ENCODE measurements around the gene TLE1. TPM values are rescaled to one million over a fixed set of nuclear protein-coding genes. Genes with fewer than 3 reads are reported as not detected.
A peak's percentile ranks its signal among the peaks of the same experiment; 100 is the strongest.
"Not testable (repeated sequence)": the region's sequence is repeated elsewhere in the genome, so short reads cannot be mapped to it uniquely, and the experiment has no call there.

Gene TLE1
- total RNA-seq, 1 donor from 2014 or later = 56.6 TPM

DNA sequence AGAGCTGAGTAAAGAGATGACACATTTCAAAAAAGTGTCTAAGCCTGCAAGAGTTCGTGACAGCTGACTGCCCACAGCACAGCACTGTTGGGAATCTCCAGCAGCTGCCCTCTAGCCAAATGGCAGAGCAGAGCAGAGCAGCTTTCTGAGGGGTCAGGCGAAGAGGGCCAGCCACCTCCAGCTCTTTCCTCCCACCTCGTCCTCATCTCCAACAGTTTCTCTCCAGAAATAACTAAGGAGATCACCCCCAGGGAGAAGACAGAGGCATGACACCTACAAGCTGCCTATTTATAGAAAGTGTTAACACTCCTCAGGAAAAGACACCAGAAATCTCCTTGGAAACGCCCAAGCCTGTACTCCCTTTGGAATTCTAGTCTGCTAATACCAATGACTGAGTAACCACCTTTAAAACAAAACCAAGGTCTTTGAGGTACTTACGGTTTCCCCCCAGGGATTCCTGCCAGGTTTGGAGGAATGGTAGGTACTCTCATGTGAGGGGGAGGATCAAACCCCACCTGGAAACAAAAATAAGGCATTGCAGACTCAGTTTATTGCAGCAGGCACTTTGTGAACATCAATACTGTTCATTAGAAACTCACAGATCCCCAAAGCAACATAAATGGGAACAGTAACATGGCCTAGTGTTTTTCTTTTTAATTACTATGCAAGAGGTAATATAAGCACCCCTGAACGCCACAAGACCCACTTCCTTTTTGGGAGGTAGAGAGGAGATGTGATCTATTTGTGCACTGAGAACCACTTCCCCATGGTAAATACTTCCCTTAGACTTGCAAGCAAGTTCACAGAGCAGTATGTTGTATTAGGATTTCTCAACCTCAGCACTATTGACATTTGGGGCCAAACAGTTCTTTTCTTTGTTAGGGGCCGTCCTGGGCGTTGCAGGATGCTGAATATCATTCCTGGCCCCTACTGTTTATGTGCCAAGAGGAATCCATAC lies 79.3 kb downstream of the TLE1 start:
- DNase-seq (ENCODE audit: low spot score) (no peak), ATAC-seq (no peak)
- intact Hi-C loops (cut with DNase I) = no loop called here

DNA sequence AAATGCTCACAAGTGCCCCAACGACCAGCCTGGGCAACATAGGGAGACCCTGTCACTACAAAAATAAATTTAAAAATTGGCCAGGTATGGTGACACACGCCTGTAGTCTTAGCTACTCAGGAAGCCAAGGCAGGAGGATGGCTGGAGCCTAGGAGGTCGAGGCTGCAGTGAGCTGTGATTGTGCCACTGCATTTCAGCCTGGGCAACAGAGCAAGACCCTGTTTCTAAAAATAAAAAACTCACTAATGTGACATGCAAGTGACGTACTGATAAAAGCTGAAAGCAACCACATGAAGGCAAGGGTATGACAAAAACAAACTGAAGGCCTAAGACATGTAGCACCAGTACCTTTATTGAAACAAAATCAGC lies 81.1 kb downstream of the TLE1 start:
- DNase-seq (ENCODE audit: low spot score) (no peak), ATAC-seq (no peak)
- intact Hi-C loops (cut with DNase I) = no loop called here

DNA sequence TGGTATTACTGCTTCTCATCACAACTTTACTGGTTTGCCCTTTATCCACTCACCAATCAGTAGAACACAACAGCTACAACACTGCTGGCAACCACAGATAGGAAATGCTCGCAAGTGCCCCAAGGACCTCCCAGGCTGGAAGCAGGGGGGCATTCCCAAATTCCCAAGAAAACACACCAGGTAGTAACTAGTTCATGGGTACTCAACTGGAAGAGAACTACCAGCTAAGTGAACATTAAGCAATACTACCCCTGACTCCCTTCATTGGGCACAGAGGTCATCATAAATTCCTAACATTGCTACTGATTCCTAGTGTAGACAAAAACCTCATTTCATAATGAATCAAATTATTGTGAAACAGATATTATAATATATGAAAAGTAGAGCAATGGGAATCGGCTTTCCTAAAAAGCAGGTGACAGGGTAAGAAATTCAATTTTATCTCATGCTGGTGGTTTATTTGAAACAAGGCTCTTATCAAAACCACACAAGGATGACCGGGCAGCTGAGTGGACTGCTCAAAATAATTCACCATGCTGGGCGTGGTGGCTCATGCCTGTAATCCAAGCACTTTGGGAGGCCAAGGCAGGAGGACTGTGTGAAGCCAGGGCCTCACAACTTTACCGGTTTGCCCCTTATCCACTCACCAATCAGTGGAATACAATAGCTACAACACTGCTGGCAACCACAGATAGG lies 81.6 kb downstream of the TLE1 start:
- ATAC-seq (no peak), DNase-seq (ENCODE audit: low spot score) (no peak)
- intact Hi-C loops (cut with DNase I) = no loop called here

DNA sequence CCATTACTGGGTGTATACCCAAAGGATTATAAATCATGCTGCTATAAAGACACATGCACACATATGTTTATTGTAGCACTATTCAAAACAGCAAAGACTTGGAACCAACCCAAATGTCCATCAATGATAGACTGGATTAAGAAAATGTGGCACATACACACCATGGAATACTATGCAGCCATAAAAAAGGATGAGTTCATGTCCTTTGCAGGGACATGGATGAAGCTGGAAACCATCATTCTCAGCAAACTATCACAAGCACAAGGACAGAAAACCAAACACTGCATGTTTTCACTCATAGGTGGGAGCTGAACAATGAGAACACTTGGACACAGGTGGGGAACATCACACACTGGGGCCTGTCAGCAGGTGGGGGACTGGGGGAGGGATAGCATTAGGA lies 83.1 kb downstream of the TLE1 start:
- DNase-seq (ENCODE audit: low spot score); intact Hi-C loops (cut with DNase I); ATAC-seq: not testable (repeated sequence)

DNA sequence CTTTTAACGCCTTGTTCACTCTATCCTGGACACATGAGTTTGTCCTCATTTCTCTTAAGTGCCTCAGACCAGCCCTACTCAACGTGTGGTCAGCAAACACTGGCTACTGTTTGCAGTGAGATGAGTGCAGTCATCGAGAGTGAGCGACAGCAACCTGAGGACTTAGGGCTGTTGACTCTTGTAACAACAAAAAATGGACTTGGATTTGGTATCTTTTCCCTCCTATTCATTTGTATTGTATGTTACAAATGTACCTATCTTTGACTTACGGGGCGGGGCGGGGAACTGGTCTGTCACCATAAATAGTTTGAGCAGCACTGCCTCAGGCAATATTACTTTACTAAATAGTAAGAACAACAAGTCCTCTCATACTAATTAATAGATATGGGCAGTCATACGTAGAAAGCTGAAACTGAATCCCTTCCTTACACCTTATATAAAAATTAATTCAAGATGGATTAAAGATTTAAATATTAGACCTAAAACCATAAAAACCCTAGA lies 84.1 kb downstream of the TLE1 start:
- intact Hi-C loops (cut with DNase I) = no loop called here

DNA sequence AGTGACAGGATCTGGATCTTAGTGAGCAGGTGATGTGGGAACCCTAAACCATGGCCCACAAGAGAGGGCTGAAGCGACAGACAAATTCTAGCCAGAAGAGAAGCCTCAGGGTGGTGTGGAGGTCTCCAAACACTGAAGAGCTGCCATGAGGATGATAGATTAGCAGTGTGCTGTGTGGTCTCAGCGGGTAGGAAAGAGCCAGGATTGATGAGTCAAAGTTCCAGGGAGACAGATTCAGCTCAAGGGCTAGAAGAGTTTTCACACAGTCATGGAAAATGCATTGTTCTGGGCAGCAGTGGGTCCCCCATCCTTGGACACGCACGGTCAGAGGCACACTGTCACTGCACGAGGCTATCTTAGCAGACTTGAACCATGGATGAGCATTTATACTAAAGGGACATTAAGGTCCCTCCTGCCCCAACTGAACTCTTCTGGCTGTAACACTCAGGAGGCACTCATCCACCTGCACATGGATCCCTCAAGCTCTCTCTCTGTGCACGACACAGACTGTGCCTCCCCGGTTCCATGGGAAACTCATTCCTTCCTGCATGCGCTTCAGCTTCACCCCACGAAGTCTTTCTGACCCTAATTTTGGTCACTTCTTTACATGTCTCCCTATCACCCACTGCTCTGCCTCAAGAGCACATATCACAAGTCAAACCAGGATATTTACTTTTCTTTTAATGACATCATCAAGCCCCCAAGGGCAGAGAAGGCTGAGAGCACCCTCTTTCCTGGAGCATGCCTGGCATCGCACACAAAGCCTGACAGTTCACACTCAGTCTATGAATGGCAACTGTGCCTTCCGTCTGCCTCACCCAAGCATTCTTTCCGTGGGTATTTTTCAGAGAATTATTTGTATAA lies 84.8 kb downstream of the TLE1 start:
- DNase-seq (ENCODE audit: low spot score) (no peak), ATAC-seq (no peak)
- intact Hi-C loops (cut with DNase I) = no loop called here

More for the DNA sequence above, 84.1 kb downstream of the TLE1 start:
- DNase-seq (ENCODE audit: low spot score) (no peak), ATAC-seq (no peak)

DNA sequence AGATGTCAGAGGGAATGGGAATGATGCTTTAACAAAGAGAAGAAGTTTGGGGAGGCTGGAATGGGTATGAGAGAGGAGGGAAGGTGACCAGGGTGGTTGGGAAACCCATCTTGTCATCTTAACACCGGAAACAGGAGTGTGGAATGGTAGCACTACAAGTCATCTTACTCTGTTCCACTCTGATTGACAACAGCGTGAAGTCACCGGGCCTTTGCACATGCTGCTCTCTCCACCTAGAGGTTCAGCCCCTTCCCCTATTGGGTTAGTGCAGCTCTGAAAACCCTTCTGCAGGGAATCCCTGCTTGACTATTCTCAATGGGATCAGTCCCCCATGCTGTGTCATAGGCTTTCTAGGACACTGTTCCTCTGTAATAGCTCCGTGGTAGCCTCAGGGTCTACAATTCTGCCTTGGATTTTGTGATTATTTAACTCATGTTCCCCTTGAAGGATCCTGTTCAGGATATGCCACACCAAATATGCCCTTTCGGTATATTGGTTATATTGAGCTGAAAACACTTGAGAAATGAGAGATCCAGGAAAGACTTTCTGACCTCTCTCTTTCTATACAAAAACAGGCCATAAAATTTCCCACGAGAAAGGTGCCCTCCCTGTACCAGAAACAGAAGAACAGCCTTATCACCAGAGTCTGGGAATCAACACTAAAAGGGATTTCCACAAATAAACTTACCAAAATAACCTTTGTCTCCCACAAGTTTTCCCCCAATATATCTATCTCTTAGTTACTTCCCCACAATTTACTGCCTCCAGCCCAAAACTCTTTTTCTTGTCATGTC lies 86.3 kb downstream of the TLE1 start:
- no peak for DNase-seq (ENCODE audit: low spot score)
- ATAC-seq = no peak
- intact Hi-C loops (cut with DNase I) = no loop called here

DNA sequence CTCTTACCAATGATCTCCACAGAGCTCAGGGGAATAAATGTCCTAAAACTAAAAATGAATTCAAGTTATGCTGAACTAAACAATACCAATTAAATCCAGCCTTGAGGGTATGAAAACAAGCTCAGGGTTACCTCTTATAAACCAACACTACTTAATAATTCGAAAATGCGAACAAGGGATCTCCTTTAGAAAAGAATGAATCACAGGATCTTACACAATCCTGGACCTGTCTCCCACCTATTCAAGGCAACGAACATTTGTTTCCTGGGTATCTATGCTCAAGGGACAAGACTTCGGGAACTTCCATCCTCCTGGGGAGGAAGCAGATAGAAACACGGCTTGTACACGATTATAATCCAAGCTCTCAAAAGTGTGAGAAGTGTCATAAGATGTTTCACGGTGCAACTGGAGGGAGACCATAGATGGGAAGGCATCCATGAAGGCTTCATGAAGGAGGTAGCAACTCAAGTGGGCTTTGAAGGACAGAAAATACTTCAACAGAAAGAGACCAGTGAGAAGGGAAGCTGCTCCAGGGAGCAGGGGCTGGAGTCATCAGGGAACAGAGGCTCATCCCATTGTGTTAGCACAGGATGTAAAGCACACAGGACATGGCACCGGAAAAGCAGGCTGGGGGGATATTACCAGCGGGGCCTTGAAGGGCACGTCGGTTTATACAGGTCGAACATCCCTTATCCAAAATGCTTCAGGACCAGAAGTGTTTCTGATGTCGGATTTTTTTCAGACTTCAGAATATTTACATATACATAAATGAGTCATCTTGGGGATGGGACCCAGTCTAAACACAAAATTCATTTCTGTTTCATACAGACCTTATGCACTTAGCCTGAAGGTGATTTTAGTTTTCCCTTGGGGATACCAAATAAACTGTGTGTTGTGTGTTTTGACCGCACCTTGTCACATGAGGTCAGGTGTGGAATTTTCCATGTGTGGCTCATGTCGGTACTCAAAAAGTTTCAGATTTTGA lies 87.4 kb downstream of the TLE1 start:
- peak; percentile 44 for ATAC-seq
- DNase-seq (ENCODE audit: low spot score) = no peak
- intact Hi-C loops (cut with DNase I) = no loop called here

DNA sequence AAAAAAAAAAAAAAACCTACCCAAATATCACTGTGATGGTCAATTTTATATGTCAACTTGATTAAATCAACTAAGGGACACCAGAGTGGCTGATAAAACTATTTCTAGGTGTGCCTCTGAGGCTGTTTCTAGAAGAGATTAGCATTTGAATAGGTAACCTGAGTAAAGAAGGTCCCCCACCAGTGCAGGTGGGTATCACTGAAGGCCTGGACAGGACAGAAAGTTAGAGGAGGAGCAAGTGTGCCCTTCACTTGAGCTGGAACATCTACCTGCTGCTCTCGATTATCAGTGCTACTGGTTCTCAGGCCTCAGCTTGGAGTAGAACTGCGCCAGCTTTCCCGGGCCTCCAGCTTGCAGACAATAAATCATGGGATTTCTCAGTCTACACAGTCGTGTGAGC lies 88.7 kb downstream of the TLE1 start:
- no peak for ATAC-seq
- no peak for DNase-seq (ENCODE audit: low spot score)
- intact Hi-C loops (cut with DNase I) = no loop called here

DNA sequence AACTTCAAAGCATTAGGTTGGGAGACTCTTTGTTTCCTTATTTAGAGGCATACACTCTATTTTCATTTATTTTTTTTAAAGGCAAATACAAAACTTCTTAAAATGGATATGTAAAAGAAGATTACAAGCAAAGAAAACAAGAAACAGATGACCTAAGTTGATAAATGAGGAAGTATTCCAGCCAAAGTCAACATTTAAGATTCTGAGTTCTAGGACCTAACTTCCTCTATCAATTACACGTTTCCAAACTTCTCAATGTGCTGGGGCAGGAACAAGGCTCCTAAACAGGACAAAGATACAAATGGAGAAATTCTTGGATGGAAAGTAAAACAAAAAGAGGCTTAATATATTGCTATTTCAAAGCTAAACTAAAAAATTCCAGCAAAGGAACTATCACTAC lies 89.5 kb downstream of the TLE1 start:
- ATAC-seq = no peak
- intact Hi-C loops (cut with DNase I) = no loop called here
- no peak for DNase-seq (ENCODE audit: low spot score)

DNA sequence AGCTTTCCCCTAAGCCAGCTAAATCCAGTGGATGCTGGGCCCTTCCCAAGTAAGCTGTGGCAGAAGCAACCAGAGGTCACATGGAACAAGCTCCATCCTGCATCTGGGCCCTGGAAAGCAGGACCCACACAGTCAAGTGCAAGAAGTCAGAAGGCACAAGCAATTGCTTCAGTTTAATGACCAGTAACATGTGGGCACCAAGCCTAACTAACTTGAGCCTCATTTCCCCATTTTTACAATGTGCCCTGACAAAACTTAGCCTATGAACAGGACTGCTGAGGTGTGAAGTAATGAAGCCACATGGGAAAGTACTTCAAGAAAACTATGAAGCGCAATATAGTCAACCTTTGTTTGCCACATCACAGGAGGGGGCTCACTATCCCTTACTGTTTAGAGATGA lies 90.5 kb downstream of the TLE1 start:
- DNase-seq (ENCODE audit: low spot score) = no peak
- intact Hi-C loops (cut with DNase I) = no loop called here

DNA sequence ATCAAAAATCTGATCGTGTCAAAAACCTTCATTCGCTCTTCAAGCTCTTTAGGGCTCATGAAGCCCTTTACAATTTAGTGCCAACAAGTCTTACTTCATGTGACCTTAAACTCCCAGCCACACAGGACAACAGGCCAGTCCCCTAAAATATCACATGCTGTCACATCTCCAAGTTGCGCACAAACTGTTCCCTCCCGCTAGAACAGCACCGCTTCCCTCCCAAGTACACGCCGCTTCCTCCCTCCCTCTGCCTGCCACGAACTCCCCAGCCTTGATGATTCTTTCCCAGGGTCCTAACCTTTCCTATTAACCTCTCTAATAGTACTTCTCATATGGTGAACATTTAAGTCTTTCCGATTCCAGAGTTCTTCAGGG lies 91.2 kb downstream of the TLE1 start:
- intact Hi-C loops (cut with DNase I) = no loop called here
- peak; percentile 81 for ATAC-seq

More for the DNA sequence above, 90.5 kb downstream of the TLE1 start:
- ATAC-seq = no peak

DNA sequence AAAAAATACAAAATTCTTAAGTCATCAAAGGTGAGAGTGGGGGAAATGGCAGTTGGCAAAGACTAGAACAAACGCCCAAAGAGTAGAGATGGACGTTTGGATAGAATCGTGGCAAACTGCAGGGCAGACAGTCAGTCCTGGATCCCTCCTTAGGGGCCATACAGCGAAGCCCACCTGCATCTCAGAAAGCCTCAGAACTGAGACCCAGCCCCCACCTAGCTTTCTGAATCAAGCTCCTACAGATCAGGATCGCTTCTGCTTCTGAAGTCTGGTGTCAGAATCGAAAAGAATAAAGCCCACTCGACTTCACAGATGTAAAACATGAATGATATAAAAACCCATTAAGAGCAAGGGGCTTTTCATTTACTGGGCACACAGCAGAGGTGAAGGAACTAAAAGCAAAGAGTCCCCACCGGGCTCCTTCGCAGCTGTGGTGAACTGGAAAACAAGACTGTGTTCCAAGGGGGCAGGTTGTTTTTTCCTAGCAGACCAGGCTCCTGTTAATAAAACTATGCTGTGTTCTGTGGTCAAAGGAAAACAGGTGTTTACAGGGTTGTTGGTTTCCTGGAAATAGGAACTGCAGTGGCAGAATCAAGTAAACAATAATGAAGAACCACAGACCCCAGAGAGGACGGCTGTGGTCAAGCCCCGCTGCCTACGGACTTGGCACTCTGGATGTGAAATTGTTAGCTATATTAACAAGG lies 91.8 kb downstream of the TLE1 start:
- intact Hi-C loops (cut with DNase I) = no loop called here

More for the DNA sequence above, 91.2 kb downstream of the TLE1 start:
- no peak for DNase-seq (ENCODE audit: low spot score)

DNA sequence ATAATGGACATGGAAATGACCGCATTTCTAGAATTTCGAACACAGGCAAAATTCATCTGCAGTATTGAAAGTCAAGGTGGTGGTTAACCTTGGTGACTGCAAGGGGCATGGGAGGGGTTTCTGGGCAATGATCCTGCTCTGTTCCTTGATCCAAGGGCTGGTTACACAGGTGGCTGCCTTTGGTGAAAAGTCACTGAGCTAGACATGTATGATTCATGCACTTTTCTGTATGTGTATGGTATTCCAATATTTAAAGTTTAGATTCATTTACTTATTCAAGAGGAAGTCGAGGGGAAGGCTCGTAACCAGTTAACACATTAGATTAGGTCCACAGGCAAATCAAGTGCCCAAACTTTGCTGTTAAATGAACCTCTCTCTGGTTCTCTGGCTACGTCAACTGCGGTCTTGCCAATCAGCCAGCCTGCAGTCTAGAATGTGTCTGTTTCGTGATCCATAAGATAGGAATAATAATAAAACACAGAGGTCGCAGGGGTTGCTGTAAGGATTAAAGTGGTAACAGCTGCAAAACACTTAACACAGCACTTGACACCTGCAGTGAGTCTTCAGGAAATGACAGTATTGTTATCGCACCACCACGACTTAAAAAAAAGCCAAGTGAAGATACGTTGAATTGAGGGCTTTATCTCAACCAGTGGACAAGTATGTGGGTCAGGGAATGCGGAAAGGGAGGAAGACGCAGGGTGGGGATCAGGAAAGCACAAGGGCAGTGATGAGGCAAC lies 92.5 kb downstream of the TLE1 start:
- ATAC-seq = no peak
- intact Hi-C loops (cut with DNase I) = no loop called here
- DNase-seq (ENCODE audit: low spot score) = no peak

More for the DNA sequence above, 91.8 kb downstream of the TLE1 start:
- ATAC-seq (peak; percentile 3), DNase-seq (ENCODE audit: low spot score) (no peak)

DNA sequence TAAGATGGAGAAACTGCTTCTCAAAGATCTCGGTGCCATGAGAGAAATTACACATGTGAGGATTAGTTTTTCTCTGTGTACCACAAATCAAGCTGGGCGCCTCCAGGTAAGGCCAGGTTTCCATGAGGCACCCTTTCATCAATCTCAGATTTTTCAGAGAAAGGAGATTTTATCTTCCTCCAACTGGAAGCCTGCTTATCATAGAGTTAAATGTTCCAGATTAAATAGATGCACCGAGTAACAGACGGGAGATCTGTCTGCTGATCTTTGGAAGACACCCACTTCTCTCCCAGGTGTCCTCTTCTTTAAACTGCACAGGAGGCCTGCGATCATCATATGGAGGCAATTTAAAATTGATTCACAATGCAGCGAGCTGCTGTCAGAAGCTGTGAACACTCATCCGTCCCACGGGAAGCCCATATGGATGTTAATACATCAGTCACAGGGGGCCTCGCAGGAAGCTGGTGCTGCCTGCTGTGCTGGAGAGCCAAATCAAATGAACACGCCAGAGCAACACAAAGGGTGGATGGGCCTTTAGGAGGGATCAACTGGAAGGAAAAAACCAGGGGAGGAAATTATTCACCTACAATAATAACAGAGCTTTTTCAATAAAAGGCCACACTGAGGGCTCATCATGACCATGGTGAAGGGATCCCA lies 93.3 kb downstream of the TLE1 start:
- DNase-seq (ENCODE audit: low spot score) (no peak), ATAC-seq (no peak)
- intact Hi-C loops (cut with DNase I) = no loop called here

DNA sequence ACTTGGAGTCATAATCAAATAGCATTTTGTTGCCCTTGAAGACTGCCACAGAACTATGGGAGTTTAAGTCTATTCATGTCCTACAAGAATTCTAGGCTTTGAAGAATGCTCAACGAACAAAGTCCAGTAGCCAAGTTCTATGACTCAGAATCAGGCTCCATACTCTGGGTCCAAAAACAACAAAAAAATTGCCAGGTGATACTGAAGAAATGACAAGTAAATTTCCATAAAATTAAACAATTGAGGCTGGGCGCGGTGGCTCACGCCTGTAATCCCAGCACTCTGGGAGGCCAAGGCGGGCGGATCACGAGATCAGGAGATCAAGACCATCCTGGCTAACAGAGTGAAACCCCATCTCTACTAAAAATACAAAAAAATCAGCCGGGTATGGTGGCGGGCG lies 94.1 kb downstream of the TLE1 start:
- intact Hi-C loops (cut with DNase I); DNase-seq (ENCODE audit: low spot score); ATAC-seq: not testable (repeated sequence)
